ENCODE measurements around the gene NTSR1.

- TF ChIP-seq POLR2A (IDR thresholded peaks at IDR 0.05; ENCODE audit: low read depth, low read length), result no peak
- TF ChIP-seq POU2F2 (IDR thresholded peaks at IDR 0.05; ENCODE audit: low read depth, low read length), result no peak
- TF ChIP-seq POLR2AphosphoS5 (IDR thresholded peaks at IDR 0.05; ENCODE audit: low read depth, low read length), result no peak
- TF ChIP-seq SPI1 (IDR thresholded peaks at IDR 0.05; ENCODE audit: low read depth, low read length), result no peak
- no peak for TF ChIP-seq TAF1 (IDR thresholded peaks at IDR 0.05; ENCODE audit: low read depth, low read length)
Measured at GRCh38 chr20:62766071-62766450, 57.4 kb downstream of the NTSR1 start.

Data from GM12891 (cell line).